ENCODE data around the gene MAN1C1.
A peak's percentile ranks its signal among the peaks of the same experiment; 100 is the strongest.

The MAN1C1 gene

DNA sequence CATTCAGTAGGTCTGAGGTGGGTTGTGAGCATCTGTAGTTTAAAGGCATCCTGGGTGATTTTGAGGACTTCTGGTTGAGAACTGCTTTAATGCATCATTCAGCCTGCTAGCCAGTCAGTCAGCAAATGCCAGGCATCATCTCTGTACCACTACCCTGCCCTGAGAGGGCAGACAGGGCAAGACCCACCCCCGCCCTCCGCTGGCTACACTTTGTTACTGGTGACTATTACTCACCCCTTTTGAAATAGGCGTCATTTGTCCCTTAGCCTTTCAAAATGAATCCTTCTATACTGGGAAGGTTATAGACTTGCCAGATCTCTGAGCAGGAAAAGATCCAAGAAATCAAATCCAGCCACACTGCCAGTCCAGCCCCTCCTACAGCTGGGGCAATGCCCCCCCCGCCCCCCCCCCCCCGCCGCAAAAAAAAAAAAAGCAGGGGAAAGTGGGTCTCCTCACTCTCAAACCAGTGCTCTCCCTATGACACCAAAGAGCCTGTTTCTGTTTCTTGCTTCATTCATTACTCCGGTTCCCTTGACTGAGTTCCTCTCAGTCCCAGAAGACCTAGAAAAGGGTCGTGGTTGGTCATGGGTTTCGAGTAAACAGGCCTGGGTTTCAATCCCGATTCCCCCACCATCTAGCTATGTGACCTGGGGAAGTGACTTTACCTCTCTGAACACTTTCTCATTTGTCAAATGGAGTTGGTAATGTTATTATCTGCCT, 187.8 kb downstream of the MAN1C1 start:
- peak; percentile 38 for DNase-seq (ENCODE audit: low read depth)

GRCh38 chr1:25804964-25805862, 188.6 kb downstream of the MAN1C1 start:
- DNase-seq (ENCODE audit: low read depth): no peak

GRCh38 chr1:25805863-25806225, 189.3 kb downstream of the MAN1C1 start:
- DNase-seq (ENCODE audit: low read depth): peak; percentile 68

DNA sequence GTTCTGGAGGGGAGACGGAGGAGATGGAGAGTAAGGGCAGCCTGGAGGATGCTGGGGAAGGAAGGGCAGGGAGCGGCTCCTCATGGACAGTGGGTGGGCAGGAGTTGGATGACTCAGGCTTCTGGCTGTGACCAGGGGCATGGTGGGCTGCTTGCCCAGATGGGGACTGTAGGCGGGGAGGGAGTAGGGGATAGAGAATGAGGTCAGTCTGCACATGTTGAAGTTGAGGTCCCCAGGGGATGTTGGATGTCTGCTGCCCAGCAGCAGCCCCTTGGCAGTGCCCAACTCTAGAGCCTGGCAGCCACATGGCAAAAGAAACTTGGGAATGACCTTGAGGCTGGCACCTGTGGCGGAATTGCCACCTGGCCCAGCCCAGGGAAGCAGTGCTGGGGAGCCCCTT, 189.8 kb downstream of the MAN1C1 start:
- DNase-seq (ENCODE audit: low read depth): peak; percentile 69

GRCh38 chr1:25807480-25808390, 191.1 kb downstream of the MAN1C1 start:
- DNase-seq (ENCODE audit: low read depth): no peak

DNA sequence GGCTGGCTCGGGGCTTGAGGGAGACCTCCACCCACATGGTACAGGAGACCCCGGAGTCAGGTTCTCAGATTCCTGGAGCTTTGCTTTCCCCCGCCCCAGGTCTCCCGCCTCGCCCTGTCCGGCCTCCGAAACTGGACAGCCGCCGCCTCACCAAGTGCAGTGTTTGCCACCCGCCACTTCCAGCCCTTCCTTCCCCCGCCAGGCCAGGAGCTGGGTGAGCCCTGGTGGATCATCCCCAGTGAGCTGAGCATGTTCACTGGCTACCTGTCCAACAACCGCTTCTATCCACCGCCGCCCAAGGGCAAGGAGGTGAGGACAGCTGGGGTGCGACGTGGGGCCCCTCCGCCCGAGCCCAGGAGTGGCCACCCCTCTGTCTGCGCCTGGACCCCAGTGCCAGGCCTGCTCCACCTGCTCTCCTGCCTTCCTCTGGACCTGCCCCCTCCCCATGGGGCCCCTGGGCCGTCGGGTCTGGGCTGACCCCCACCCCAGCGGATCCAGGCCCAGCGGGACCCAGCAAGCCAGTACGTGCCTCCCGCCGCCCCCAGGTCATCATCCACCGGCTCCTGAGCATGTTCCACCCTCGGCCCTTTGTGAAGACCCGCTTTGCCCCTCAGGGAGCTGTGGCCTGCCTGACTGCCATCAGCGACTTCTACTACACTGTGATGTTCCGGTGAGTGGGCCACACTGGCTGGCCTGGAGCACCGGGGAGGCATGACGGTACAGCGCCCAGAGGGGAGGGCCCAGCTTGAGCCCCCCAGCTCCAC, 192.1 kb downstream of the MAN1C1 start:
- DNase-seq (ENCODE audit: low read depth): no peak

GRCh38 chr1:25809283-25809926, 192.8 kb downstream of the MAN1C1 start:
- DNase-seq (ENCODE audit: low read depth): no peak

- no peak for DNase-seq (ENCODE audit: low read depth)
These were observed 193.3 kb downstream of the MAN1C1 start for GRCh38 chr1:25809929-25810328.

DNA sequence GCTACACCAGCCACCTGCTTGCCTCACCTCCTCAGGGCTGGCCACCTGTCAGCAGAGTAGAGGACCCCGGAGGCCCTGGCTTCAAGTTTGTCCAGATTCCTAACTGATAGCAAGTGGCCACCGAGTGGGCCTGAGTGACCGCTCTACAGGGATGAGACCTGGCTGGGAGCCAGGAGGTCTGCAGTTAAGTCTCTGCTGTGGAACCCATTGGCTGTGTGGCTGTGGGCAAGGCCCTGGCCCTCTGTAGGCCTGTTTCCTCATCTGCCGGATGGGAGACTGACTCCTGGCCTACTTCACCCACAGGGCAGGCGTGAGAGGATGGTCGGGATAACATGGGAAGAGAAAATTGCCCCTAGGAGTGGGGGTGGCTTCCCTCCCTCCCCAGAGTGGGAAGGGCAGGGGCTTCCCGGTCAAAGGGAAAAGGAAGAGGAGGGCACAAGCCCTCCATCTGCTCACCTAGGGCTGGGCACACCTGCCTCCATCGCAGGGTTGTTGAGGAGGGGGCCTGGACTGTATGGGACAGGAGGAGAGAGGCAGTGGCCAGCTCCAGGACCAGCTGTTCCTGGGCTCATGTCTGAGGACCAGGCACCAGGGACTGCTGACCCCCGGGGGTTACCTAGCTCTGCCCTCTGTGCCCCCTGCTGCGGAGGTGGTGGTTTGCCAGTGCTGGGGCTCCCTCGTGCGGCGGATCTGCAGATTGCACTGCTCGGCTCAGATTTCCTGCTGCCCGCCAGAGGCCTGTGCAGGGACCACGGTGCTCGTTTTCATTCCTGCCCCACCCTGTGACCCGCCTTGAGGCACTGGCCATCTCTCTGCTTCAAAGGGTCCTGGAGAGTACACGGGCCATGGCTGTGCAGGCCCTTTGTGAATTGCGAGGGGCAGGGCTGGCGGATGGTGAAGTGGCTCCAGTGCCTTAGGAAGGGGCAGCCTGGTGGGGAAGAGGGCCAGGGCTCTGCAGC, 194.0 kb downstream of the MAN1C1 start:
- DNase-seq (ENCODE audit: low read depth): peak; percentile 30

GRCh38 chr1:25811384-25812082, 194.9 kb downstream of the MAN1C1 start:
- DNase-seq (ENCODE audit: low read depth): no peak

- DNase-seq (ENCODE audit: low read depth): no peak
These were observed 196.6 kb downstream of the MAN1C1 start for GRCh38 chr1:25813071-25813733.

GRCh38 chr1:25813734-25814471, 197.3 kb downstream of the MAN1C1 start:
- DNase-seq (ENCODE audit: low read depth): no peak

GRCh38 chr1:25814549-25815087, 198.0 kb downstream of the MAN1C1 start:
- DNase-seq (ENCODE audit: low read depth): no peak

DNA sequence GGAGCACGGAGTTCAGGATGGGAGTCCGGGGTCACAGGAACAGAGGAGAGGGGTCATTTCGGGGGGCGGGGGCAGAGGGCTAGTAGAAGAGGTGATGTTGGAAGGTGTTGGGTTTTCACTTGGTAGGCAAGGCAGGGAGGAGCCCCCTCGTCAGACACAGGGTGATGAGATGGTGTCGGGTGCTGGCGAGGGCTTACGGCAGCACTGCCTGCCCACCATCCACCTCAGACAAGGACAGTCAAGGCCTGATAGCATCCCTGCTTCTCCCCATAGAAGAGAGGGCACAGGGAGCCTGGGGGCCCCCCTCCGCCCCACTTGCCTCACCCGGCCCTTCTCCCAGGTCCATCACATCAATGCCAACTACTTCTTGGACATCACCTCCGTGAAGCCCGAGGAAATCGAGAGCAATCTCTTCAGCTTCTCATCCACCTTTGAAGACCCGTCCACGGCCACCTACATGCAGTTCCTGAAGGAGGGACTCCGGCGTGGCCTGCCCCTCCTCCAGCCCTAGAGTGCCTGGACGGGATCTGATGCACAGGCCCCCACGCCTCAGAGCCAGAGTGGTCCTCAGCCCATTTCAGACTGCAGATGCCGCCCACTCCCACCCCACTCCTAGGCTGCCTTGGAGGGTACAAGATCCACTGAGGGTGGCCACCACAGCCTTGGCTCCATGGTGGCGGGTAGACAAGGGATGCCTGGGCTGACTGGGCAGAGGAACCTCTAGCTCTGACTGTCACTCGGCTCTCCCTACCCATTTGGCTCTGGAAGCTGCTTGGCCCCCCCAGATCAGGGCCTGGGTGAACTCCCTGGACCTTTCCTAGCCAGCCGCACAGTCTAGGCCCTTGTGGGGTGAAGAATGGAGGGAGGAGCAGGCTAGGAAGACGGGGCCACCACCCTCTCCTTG, 198.9 kb downstream of the MAN1C1 start:
- DNase-seq (ENCODE audit: low read depth): no peak

GRCh38 chr1:25816112-25816718, 199.6 kb downstream of the MAN1C1 start:
- no peak for DNase-seq (ENCODE audit: low read depth)

- DNase-seq (ENCODE audit: low read depth): no peak
These were observed 201.4 kb downstream of the MAN1C1 start for GRCh38 chr1:25817840-25818501.

All from fibroblast of gingiva (primary cell).